GM21619 (cell line): ENCODE data around the gene KCNE4.

ENCODE experiments used
- ATAC-seq: cut with Tn5 transposase; IDR thresholded peaks from one replicate; pipeline ENCODE4 v1.9.1; 2021; ENCODE audit not compliant: unreplicated experiment

KCNE4 gene

GRCh38 chr2:223083402-223084070, 31.5 kb downstream of the KCNE4 start:
- no peak for ATAC-seq

GRCh38 chr2:223084873-223085272, 32.9 kb downstream of the KCNE4 start:
- no peak for ATAC-seq

DNA sequence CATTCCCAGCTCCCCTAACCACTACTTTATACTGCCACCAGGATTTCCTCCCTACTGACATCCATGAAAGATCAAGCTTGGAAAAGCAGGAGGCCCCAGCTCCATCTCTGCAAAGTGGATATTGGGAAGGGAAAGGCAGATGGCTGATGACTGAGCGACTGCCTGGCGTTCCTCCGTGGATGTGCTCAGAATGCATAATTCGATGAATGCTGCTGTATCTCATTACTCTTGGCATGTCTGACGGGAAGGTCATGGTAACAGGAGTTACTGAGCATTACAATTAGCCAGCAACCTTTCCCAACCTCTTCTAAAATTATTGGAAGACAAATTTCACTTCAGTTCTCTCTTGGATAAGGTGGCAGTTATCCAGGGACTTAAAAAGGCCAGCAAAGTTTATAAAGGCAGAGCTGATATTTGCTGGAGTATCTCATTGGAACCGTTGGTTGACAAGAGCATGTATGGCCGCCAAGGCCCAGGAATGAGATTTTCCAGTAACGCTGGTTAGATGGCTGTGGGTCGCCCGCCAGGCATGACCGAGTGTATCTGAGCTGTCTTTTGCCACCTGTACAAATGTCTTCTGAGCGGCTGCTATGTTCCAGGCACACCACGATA, 34.5 kb downstream of the KCNE4 start:
- ATAC-seq = no peak

GRCh38 chr2:223087466-223087865, 35.5 kb downstream of the KCNE4 start:
- ATAC-seq = no peak

DNA sequence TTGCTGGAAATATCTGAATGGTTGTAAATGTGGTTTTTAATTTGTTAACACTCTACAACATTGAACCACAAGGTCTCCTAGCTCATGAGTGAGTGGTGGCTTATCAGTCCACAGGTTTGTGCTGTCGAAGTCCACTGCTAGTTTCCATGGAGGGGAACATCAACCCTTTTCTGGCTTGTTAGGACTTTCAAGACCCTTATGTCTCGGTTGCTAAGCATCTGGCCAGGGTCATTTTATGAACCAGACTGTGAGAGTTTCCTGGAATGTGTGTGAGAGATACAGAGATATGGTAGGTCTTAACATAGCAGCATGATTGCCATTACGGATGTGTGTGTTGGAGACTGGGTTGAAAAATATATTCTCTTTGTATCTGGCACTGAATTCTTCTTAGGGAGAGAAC, 36.9 kb downstream of the KCNE4 start:
- no peak for ATAC-seq

GRCh38 chr2:223090039-223090438, 38.0 kb downstream of the KCNE4 start:
- no peak for ATAC-seq

- ATAC-seq = no peak
Observed at GRCh38 chr2:223090540-223091235, 38.7 kb downstream of the KCNE4 start.

DNA sequence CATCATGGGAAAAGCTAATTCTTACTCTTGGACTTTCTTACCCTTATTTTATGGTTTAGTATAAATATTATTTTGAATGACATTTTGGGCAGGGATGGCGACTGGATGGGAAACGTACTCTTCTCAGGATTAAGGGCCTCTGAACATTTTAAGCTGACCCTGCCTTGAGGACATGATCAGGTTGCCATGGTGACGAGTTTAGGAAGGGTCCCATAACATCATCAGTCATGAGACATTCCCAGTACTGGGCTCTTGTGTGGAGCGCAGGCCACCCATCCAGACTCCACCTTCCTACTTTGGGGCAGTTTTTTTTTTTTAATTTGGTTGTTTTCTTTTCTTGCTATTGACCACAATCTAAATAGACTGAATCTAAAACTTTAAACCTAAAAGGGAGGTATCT, 40.7 kb downstream of the KCNE4 start:
- ATAC-seq = no peak

GRCh38 chr2:223093436-223094241, 41.6 kb downstream of the KCNE4 start:
- no peak for ATAC-seq

GRCh38 chr2:223095207-223095606, 43.2 kb downstream of the KCNE4 start:
- ATAC-seq = no peak

GRCh38 chr2:223096235-223096970, 44.4 kb downstream of the KCNE4 start:
- no peak for ATAC-seq

DNA sequence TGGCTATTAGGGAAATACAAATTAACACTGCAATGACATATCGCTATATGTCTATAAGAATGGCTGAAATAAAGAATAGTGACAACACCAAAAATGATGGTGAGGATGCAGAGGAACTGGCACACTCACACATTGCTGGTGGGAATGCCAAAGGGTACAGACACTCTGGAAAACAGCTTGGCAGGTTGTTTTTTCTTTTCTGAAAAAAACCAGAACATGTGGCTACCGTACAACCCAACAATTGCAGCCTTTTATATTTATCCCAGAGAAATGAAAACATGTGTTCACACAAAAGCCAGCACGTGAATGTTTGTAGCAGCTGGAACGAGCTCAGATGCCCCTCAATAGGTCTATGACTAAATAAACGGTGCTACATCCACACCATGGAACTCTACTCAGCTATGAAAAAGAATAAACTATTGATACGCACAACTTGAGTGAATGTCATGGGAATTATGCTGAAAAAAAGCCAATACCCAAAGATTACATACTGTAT, 45.9 kb downstream of the KCNE4 start:
- ATAC-seq = no peak

DNA sequence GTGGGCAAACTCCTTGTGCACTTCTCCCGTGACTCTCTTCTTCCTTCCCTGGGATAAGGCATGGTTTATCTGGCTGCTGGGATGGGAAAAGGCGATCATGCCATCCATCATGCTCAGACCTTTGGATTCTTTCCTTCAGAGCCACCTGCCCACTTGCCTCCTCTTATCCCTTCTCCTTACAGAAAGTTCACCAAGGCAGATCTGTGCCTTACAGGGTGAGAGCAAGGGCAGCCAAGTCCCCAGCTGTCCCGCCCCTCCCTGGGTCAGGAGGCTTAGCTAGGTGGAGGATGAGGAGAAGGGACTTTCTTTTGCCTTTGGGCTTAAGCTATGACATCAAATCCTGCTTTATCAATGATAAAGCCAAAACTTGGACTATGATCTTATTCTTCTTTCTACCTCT, 47.6 kb downstream of the KCNE4 start:
- ATAC-seq = no peak

DNA sequence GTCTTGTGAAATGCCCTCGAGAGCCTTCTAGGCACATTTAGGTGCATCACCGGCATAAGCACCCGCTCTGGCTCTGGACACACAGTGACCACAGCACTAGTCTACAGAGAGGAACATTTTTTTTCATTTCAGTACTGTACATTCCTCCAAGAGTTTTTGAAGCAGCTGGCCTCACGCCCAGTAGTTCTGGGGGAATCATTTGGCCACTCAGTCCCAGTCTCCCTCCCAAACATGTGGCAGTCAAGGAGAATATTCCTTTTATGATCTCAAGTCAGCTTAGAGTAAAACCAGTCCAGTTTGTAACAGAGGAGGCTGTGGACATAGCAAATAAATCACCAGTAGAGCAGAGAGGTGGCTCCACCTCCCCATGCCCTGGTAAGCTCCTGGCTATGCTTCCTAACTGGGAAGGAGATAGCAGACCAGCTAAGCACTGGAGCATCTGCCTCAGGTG, 48.1 kb downstream of the KCNE4 start:
- no peak for ATAC-seq

DNA sequence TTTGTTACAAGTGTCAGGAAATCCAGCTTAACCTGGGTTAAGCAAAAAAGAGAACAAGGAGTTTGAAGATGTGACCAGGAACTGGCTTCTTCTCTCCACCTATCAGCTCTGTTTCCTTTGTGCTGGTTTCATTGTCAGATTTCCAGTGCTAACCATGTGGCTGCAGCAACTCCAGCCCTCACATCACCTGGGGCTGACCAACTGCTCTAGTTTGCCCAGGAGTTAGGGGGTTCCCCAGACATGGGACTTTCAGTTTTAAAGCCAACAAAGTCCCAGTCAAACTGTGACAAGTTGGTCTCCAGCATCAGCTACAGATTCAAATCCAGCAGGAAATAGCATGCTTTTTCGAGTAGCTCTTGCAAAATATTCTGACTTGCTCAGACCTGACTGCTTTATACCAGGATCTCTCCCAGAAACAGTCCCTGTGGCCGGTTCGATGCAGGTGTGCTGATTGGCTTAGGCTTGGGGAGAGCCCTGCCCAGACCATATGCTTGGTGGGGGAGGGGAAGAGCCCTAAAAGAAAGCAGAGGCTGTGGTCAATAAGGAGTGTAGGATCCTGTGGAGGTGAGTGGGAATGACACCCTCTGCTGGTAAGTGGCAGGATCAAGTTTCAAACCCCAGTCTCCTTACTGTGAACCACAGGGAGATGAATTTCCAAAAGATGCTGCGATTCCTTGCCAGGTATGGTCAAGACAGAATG, 49.5 kb downstream of the KCNE4 start:
- peak; percentile 86 for ATAC-seq

DNA sequence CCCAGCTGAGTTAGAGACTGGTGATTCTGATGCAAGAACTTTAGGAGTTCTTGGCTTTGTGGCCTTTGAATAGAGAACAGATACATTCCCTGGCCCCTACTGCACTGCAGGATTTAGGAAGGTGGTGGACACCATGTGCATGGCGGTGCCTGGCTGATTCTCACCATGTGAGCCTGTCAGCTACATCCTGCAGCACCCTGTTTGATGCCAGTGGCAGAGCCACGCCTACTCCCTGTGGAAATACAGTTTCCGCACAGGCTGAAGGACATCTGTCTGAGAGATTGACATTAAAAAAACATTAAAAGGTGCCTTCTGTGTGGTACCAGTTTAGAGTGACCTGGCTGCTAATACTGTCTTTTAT, 50.0 kb downstream of the KCNE4 start:
- no peak for ATAC-seq

DNA sequence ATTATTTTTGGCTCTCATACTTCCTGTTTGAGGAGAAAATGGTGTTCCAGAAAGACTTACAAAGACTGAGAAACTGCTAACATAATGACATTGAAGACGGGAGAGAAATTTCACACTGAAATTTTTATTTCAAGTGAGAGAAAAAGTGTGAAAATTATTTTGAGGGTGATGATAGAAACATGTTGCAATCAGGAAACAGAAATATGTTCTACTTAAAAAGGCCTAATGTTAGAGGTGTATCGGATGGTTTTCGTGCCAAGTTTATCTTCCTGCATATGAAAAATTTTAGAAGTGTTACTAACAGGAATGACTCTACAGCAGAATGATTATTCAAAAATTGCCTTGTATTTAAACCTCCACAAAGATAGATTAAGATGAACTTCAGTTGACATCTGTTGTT, 50.5 kb downstream of the KCNE4 start:
- no peak for ATAC-seq

- no peak for ATAC-seq
Observed at GRCh38 chr2:223104336-223105132, 52.5 kb downstream of the KCNE4 start.
